PC-9 (cell line): ENCODE data around the gene CRYBA1.

Source experiments
- EZH2 ChIP-seq: fragments of 200-600 bp; sonication (generic); IDR thresholded peaks from 2 replicates; pipeline ENCODE4 v1.8.0; 2017; ENCODE audit warnings: antibody characterized with exemption, low read depth
- TF ChIP-seq, protein P1 (sequence below): fragments of 200-600 bp; sonication (generic); conservative IDR thresholded peaks from 2 replicates; pipeline ENCODE4 v1.6.1; 2017; ENCODE audit warnings: mixed run types, antibody characterized with exemption, mild to moderate bottlenecking, moderate library complexity

DNA sequence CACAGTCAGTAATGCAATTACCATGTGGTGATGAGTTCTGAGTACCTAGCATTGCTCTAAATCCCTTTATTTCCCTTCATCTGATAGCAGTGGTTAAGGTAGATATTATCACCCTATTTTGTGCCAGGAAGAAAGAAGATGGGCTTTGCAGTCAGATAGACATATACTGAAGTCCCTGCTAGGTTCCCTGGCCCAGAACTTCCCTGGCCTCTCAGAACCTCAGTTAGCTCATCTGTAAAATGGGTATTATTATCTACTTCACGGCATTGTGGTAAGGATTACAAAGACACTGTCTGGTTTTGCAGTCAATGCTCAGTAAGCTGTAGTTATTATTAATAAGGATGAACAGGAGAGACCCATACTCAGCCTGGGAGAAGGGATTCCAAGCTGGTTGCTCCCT, 4.6 kb upstream of the CRYBA1 start:
- TF ChIP-seq, protein P1, sequence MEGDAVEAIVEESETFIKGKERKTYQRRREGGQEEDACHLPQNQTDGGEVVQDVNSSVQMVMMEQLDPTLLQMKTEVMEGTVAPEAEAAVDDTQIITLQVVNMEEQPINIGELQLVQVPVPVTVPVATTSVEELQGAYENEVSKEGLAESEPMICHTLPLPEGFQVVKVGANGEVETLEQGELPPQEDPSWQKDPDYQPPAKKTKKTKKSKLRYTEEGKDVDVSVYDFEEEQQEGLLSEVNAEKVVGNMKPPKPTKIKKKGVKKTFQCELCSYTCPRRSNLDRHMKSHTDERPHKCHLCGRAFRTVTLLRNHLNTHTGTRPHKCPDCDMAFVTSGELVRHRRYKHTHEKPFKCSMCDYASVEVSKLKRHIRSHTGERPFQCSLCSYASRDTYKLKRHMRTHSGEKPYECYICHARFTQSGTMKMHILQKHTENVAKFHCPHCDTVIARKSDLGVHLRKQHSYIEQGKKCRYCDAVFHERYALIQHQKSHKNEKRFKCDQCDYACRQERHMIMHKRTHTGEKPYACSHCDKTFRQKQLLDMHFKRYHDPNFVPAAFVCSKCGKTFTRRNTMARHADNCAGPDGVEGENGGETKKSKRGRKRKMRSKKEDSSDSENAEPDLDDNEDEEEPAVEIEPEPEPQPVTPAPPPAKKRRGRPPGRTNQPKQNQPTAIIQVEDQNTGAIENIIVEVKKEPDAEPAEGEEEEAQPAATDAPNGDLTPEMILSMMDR = no peak
- no peak for TF ChIP-seq EZH2
